Erythroblast (primary cell): ENCODE data around the gene PDSS1.

Experiments used
- GATA1 ChIP-seq: IDR thresholded peaks from 2 replicates; pipeline ENCODE4 v1.6.1; 2011; ENCODE audit warnings: low read depth, mild to moderate bottlenecking, control low read depth, low read length, moderate library complexity
- POLR2A ChIP-seq: IDR thresholded peaks from 2 replicates; pipeline ENCODE4 v1.6.1; 2011; ENCODE audit warnings: mild to moderate bottlenecking, low read length

DNA sequence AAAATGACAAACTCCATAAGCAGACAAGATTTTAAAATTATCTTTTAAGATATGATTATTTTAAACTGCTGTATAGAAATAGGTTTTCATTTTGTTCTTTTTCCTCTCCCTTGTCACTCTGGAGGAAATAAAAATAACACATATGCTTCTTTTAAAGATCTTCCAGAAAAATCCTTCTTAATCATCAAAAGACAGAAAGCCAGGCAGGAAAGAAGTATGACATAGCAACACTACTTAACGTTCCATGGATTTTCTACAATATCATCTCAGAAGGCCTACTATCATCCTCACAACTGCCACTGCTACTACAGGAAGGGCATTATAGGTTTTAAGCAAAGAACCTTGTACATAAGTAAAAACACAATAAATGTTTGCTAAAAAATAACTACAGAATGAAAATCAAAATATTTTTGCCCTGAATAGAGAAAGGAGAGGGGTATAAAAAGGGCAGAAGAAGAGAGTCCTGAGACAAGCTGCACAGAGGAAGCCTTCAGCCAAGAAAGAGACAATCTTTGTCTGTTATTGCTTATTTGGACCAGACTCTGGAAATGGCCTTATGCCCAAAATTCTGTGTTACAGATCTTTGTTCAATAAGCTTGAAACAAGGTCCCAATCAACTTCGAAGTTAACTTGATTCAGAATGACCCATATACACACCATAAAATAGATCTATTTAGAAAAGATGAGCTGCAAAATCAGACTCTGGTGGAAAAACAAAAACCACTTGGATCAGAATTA, 95.4 kb downstream of the PDSS1 start:
- TF ChIP-seq POLR2A (no peak), GATA1 (no peak)
